Endodermal cell (in vitro differentiated cells): ENCODE results near the gene SCN8A. TPM values are rescaled to one million over a fixed set of nuclear protein-coding genes. Genes with fewer than 3 reads are reported as not detected.

ENCODE experiments used
- DNase-seq: peaks from one replicate; pipeline ENCODE4 v3.0.0-alpha.2; 2017
- H3K27ac ChIP-seq: 2 replicates; pipeline ENCODE4 v1.5.1; 2013; ENCODE audit warnings: mild to moderate bottlenecking, low read depth, low read length, moderate library complexity
- H3K27me3 ChIP-seq: 2 replicates; pipeline ENCODE4 v1.6.1; 2013; ENCODE audit warnings: mild to moderate bottlenecking, low read length, moderate library complexity; ENCODE audit not compliant: insufficient read depth, control insufficient read depth, poor library complexity, severe bottlenecking
- H3K36me3 ChIP-seq: 2 replicates; pipeline ENCODE4 v1.7.0; 2013; ENCODE audit warnings: mild to moderate bottlenecking, low read length, moderate library complexity; ENCODE audit not compliant: control insufficient read depth, insufficient read depth
- H3K4me1 ChIP-seq: one replicate; pipeline ENCODE4 v1.7.0; 2013; ENCODE audit warnings: low read length; ENCODE audit not compliant: control insufficient read depth, insufficient read depth
- H3K4me3 ChIP-seq: 2 replicates; pipeline ENCODE4 v1.5.1; 2013; ENCODE audit warnings: mild to moderate bottlenecking, low read length, moderate library complexity
- H3K9ac ChIP-seq: 2 replicates; pipeline ENCODE4 v1.6.1; 2013; ENCODE audit warnings: mild to moderate bottlenecking, low read length, moderate library complexity; ENCODE audit not compliant: poor library complexity, severe bottlenecking; ENCODE audit errors: extremely low read depth
- H3K9me3 ChIP-seq: 2 replicates; pipeline ENCODE4 v1.6.1; 2013; ENCODE audit warnings: mild to moderate bottlenecking, low read length, moderate library complexity; ENCODE audit not compliant: control insufficient read depth
- H3K27ac Mint-ChIP-seq: 2 replicates; pipeline ENCODE4 v1.8.0; 2020; ENCODE audit warnings: mixed read lengths
- H3K27me3 Mint-ChIP-seq: 2 replicates; pipeline ENCODE4 v1.8.0; 2021; ENCODE audit warnings: mild to moderate bottlenecking, mixed read lengths; ENCODE audit not compliant: insufficient read depth
- H3K36me3 Mint-ChIP-seq: 2 replicates; pipeline ENCODE4 v1.8.0; 2020; ENCODE audit warnings: low read depth, mixed read lengths
- H3K4me1 Mint-ChIP-seq: 2 replicates; pipeline ENCODE4 v1.8.0; 2020; ENCODE audit warnings: mixed read lengths
- H3K4me3 Mint-ChIP-seq: 2 replicates; pipeline ENCODE4 v1.8.0; 2020; ENCODE audit warnings: mild to moderate bottlenecking, moderate library complexity, mixed read lengths
- H3K9me3 Mint-ChIP-seq: 2 replicates; pipeline ENCODE4 v1.8.0; 2020; ENCODE audit warnings: mild to moderate bottlenecking, mixed read lengths
- WGBS, 2 experiments: methylation state at CpG; one replicate each; pipeline versions ENCODE4 v1.1.5 to v1.1.7; 2013; ENCODE audit warnings: missing lambda C conversion rate in 2 of 2, mixed read lengths in 1 of 2; ENCODE audit not compliant: insufficient coverage in 1 of 2, insufficient read length in 1 of 2; 5-methylcytosine and 5-hydroxymethylcytosine counted together
- total RNA-seq, 2 donors: library from RNA; stranded (reverse); fragmentation: NEBNext Ultra II Directional in 1 of 2; extraction: Animal tissue kit (Norgen Biotek cat#: 25700) in 1 of 2; gene quantifications; 2 replicates in 1 of 2; 3 replicates in 1 of 2; pipeline ENCODE4 v1.2.1, GENCODE V29; 2021
- TF ChIP-seq, protein P1 (sequence below): fragments of 200-600 bp; sonication (generic); conservative IDR thresholded peaks from 2 replicates; pipeline ENCODE4 v1.5.0; 2021; ENCODE audit warnings: antibody characterized with exemption, mild to moderate bottlenecking

The SCN8A gene
- total RNA-seq, 2 donors from 2014 or later = 9.5 to 9.7 TPM

GRCh38 chr12:51706206-51706605 lies 115.2 kb downstream of the SCN8A start:
- Mint-ChIP-seq H3K27ac (no peak overlapping the region), H3K4me1 (peaks cover 3% of the 10 kb centered on the region), H3K4me3 (no peak overlapping the region), H3K9me3 (no peaks in the 10 kb centered on the region), H3K27me3 (no peaks in the 10 kb centered on the region), H3K36me3 (peaks cover 14% of the 10 kb centered on the region)
- no peak overlapping the region for H3K9ac ChIP-seq
- H3K27ac ChIP-seq = no peak overlapping the region
- H3K27me3 ChIP-seq = no peaks in the 10 kb centered on the region
- 82 to 95% methylated on average over 2 to 3 of the region's 3 CpGs for WGBS, 2 experiments
- H3K36me3 ChIP-seq = peaks cover 13% of the 10 kb centered on the region
- H3K4me3 ChIP-seq = no peak overlapping the region
- DNase-seq = peak; percentile 62
- TF ChIP-seq, protein P1, sequence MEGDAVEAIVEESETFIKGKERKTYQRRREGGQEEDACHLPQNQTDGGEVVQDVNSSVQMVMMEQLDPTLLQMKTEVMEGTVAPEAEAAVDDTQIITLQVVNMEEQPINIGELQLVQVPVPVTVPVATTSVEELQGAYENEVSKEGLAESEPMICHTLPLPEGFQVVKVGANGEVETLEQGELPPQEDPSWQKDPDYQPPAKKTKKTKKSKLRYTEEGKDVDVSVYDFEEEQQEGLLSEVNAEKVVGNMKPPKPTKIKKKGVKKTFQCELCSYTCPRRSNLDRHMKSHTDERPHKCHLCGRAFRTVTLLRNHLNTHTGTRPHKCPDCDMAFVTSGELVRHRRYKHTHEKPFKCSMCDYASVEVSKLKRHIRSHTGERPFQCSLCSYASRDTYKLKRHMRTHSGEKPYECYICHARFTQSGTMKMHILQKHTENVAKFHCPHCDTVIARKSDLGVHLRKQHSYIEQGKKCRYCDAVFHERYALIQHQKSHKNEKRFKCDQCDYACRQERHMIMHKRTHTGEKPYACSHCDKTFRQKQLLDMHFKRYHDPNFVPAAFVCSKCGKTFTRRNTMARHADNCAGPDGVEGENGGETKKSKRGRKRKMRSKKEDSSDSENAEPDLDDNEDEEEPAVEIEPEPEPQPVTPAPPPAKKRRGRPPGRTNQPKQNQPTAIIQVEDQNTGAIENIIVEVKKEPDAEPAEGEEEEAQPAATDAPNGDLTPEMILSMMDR = no peak
- no peaks in the 10 kb centered on the region for H3K9me3 ChIP-seq
- no peaks in the 10 kb centered on the region for H3K4me1 ChIP-seq

DNA sequence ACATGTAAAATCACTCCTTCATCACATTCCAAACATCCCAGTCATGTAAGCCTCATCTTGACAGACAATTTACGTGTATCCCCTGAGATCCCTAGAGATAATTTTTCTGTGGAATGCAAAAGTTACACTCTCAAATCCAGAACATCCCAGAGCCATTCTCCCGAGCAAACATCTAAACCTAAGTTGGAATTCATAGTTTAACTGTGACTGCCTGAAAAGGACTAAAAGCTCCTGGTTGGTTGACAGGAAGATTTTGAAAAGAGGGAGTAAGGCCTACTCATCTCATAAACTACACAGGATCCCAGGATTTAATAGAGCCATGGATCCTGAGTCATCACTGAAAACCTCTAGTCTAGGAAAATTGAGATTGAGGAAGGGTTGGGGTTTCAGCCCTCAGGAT lies 123.6 kb downstream of the SCN8A start:
- 88 to 100% methylated on average over 1 to 2 of the region's 2 CpGs for WGBS, 2 experiments
- Mint-ChIP-seq H3K27me3 (no peaks in the 10 kb centered on the region), H3K4me1 (peaks cover 4% of the 10 kb centered on the region), H3K36me3 (peaks cover 8% of the 10 kb centered on the region), H3K4me3 (no peak overlapping the region), H3K27ac (no peak overlapping the region), H3K9me3 (no peaks in the 10 kb centered on the region)
- no peak for DNase-seq
- Histone ChIP-seq H3K4me3 (no peak overlapping the region), H3K27ac (no peak overlapping the region), H3K27me3 (no peaks in the 10 kb centered on the region), H3K4me1 (no peaks in the 10 kb centered on the region), H3K9ac (no peak overlapping the region), H3K9me3 (no peaks in the 10 kb centered on the region), H3K36me3 (no peaks in the 10 kb centered on the region)
- TF ChIP-seq, protein P1 = no peak

DNA sequence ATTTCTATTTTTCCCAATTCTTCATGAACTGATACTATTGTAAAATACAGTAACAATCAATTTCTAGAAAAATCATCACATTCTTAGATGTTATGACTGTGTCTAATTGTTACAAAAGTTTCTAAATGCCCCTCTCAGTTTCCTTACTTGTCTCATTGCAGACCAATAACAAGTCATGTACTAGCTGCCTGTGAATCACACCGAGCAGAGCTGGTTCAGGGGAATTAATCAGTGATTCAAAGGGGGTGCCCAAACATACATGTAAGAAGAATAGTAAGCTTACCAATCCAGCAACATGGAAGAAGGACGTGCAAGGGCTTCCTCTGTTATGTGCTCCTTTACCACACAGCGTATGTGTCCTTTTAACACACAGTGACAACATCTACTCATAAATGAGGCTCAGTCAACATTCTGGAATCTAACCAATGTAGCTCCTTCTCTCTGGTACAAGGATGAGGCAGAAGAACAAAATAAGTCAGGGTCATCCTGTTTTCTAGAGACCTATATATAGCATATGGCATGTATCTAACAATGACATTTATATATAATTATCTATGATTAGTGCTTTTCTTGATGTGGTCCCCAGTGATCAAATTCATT lies 126.4 kb downstream of the SCN8A start:
- no peak for DNase-seq
- TF ChIP-seq, protein P1 = no peak
- Histone ChIP-seq H3K27me3 (no peaks in the 10 kb centered on the region), H3K4me1 (no peaks in the 10 kb centered on the region), H3K9me3 (no peaks in the 10 kb centered on the region), H3K36me3 (no peaks in the 10 kb centered on the region), H3K4me3 (no peak overlapping the region), H3K27ac (no peak overlapping the region), H3K9ac (no peak overlapping the region)
- peaks cover 14% of the 10 kb centered on the region for H3K27me3 Mint-ChIP-seq
- no peak overlapping the region for H3K4me3 Mint-ChIP-seq
- H3K4me1 Mint-ChIP-seq = peaks cover 4% of the 10 kb centered on the region
- no peaks in the 10 kb centered on the region for H3K9me3 Mint-ChIP-seq
- H3K27ac Mint-ChIP-seq = no peak overlapping the region
- WGBS, 2 experiments = 92% methylated on average over 2 to 3 of the region's 3 CpGs
- peaks cover 10% of the 10 kb centered on the region for H3K36me3 Mint-ChIP-seq
